Measurements from ENCODE around the gene XG. TPM values are rescaled to one million over a fixed set of nuclear protein-coding genes. Genes with fewer than 3 reads are reported as not detected.
"Not testable (repeated sequence)": the region's sequence is repeated elsewhere in the genome, so short reads cannot be mapped to it uniquely, and the experiment has no call there.

The XG gene
- total RNA-seq, 2 experiments from 2014 or later: not detected

DNA sequence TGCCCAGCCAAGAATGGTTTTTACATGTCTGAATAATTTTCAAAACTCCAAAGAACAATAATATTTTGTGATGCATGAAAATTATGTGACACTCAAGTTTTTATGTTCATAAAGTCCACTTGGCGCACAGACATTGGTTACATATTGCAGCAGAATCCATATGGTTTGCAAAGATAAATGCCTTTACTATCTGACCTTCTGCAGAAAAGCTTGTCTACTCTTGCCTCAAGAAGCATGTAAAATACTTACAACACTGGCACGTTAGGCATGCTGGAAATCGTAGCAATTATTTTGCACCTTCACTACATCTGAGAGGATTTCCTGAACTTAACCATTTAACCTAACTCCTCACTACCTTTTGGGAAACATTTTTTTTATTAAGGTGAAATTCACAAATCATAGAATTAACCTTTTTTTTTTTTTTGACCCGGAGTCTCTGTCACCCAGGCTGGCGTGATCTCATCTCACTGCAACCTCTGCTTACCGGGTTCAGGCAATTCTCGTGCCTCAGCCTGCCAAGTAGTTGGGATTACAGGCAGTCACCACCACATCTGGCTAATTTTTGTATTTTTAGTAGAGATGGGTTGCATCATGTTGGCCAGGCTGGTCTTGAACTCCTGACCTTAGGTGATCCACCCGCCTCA lies 3.5 kb upstream of the XG start:
- H3K4me1 Mint-ChIP-seq (ENCODE audit: low read depth): no peaks in the 10 kb centered on the region
- intact Hi-C loops (cut with micrococcal nuclease): no loop called here
- H3K27ac Mint-ChIP-seq: no peak overlapping the region
- H3K4me3 Mint-ChIP-seq: no peak overlapping the region
- ChIA-PET CTCF (no interaction called here), POLR2A (no interaction called here)
- no peaks in the 10 kb centered on the region for H3K27me3 Mint-ChIP-seq
- DNase-seq (no peak), ATAC-seq (no peak)
- no peaks in the 10 kb centered on the region for H3K9me3 Mint-ChIP-seq
- peaks cover under 1% of the 10 kb centered on the region for H3K36me3 Mint-ChIP-seq (ENCODE audit: low read depth)
- TF ChIP-seq, protein P1, sequence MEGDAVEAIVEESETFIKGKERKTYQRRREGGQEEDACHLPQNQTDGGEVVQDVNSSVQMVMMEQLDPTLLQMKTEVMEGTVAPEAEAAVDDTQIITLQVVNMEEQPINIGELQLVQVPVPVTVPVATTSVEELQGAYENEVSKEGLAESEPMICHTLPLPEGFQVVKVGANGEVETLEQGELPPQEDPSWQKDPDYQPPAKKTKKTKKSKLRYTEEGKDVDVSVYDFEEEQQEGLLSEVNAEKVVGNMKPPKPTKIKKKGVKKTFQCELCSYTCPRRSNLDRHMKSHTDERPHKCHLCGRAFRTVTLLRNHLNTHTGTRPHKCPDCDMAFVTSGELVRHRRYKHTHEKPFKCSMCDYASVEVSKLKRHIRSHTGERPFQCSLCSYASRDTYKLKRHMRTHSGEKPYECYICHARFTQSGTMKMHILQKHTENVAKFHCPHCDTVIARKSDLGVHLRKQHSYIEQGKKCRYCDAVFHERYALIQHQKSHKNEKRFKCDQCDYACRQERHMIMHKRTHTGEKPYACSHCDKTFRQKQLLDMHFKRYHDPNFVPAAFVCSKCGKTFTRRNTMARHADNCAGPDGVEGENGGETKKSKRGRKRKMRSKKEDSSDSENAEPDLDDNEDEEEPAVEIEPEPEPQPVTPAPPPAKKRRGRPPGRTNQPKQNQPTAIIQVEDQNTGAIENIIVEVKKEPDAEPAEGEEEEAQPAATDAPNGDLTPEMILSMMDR (IDR thresholded peaks at IDR 0.05): no peak

DNA sequence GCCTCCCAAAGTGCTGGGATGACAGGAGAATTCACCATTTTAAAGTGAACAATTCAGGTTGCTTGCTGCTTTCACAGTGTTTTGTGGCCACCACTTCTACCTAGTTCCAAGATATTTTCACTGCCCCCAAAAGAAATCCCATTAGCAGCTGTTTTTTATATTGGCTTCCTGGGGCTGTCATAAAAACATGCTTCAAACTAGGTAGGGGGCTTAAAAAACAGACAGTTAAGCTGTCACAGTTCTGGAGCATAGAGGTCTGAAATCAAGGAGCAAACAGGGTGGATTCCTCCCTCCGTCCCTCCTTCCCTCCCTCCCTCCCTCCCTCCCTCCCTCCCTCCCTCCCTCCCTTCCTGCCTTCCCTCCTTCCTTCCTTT lies 3.0 kb upstream of the XG start:
- ATAC-seq (no peak), DNase-seq (no peak)
- H3K4me1 Mint-ChIP-seq (ENCODE audit: low read depth): no peaks in the 10 kb centered on the region
- H3K9me3 Mint-ChIP-seq: no peaks in the 10 kb centered on the region
- H3K27ac Mint-ChIP-seq: no peak overlapping the region
- no peaks in the 10 kb centered on the region for H3K27me3 Mint-ChIP-seq
- H3K4me3 Mint-ChIP-seq: no peak overlapping the region
- TF ChIP-seq, protein P1 (IDR thresholded peaks at IDR 0.05): no peak
- intact Hi-C loops (cut with micrococcal nuclease): no loop called here
- no peaks in the 10 kb centered on the region for H3K36me3 Mint-ChIP-seq (ENCODE audit: low read depth)
- ChIA-PET POLR2A (no interaction called here), CTCF (no interaction called here)

DNA sequence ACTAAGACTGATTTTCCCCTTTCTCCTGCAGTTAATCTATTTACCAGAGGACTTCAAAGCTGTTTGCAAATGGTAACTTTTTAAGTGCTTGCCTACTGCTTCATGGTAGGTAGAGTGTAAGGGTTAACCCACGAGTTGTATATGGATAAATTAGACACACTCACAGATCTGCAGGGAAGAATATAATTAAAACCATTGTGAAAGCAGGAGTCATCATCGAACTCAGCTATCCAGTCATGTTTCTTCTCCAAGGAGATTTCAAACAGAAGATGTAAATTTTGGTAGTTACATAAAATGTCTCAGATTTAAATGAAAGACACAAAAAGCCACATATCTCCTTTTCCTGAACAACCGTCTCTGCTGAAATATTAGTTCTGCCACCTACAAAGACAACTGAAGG lies 549 bp upstream of the XG start:
- H3K36me3 Mint-ChIP-seq (ENCODE audit: low read depth): no peaks in the 10 kb centered on the region
- POLR2A ChIA-PET: no interaction called here
- ATAC-seq: no peak

DNA sequence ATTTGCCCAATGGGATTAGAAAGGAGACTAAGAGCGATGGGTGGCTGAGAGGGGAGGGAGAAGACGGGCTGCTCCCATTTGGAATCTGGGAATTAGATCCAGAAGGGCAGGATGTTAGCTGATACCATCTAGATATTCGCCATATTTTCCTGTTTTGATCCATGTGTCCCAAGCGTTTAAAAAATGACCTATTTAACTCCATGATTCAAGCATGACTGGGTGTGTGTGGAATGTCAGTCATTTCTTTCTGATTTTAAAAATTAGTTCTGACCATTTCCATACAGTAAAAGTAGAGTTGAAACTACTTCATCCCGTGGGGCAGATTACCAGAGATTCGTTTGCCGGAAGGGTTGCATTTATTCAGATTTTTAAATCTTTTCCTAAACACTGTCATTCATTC lies 601 bp downstream of the XG start:
- H3K36me3 Mint-ChIP-seq (ENCODE audit: low read depth); H3K4me1 Mint-ChIP-seq (ENCODE audit: low read depth); DNase-seq; ATAC-seq; POLR2A ChIA-PET; H3K4me3 Mint-ChIP-seq; H3K27me3 Mint-ChIP-seq; CTCF ChIA-PET; H3K9me3 Mint-ChIP-seq; H3K27ac Mint-ChIP-seq; intact Hi-C loops (cut with micrococcal nuclease): not testable (repeated sequence)

More for the DNA sequence above, 549 bp upstream of the XG start:
- Mint-ChIP-seq H3K4me3 (no peak overlapping the region), H3K4me1 (ENCODE audit: low read depth) (no peaks in the 10 kb centered on the region), H3K27ac (no peak overlapping the region), H3K27me3 (no peaks in the 10 kb centered on the region), H3K9me3 (no peaks in the 10 kb centered on the region)
- DNase-seq: no peak
- CTCF ChIA-PET: no interaction called here
- TF ChIP-seq, protein P1 (IDR thresholded peaks at IDR 0.05): no peak
- intact Hi-C loops (cut with micrococcal nuclease): no loop called here

DNA sequence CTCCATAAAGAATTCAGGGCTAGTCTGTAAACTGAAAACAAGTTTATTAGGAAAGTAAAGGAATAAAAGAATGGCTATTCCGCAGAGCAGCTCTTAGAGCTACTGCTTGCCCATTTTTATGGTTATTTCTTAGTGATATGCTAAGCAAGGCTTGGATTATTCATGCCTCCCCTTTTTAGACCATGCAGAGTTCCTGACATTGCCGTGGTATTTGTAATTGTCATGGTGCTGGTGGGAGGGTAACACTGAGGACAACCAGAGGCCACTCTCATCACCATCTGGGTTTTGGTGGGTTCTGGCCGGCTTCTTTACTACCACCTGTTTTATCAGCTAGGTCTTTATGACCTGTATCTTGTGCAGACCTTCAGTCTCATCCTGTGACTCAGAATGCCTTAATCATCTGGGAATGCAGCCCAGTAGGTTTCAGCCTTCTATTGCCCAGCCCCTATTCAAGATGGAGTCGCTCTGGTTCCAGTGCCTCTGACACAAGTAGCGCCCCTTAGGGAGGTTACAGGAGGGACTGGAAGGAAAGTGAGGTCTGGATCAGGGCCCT lies 3.4 kb downstream of the XG start:
- H3K4me1 Mint-ChIP-seq (ENCODE audit: low read depth); intact Hi-C loops (cut with micrococcal nuclease); CTCF ChIA-PET; H3K9me3 Mint-ChIP-seq; H3K27me3 Mint-ChIP-seq; H3K27ac Mint-ChIP-seq; POLR2A ChIA-PET; H3K36me3 Mint-ChIP-seq (ENCODE audit: low read depth); DNase-seq; ATAC-seq; H3K4me3 Mint-ChIP-seq: not testable (repeated sequence)

DNA sequence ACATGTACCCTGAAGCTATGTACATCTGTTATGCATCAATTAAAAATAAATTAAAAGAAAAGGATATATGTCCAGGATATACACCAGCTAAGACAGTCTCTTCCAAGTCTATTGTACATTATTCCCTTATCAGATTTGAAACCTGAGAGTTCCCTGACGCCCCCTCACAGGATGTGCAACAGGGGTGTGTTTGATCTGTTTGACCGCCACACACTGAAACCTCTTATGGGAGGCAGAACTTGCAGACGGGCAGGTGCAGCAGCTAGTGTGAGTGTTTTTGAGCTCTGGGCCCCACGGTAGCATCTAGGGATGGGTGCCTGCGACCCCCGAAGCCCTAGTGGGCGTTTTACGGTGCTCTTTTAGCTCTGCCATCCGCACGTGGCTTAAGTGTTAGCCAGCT lies 4.7 kb downstream of the XG start:
- Mint-ChIP-seq H3K27me3 (no peaks in the 10 kb centered on the region), H3K4me1 (ENCODE audit: low read depth) (no peaks in the 10 kb centered on the region), H3K36me3 (ENCODE audit: low read depth) (no peaks in the 10 kb centered on the region), H3K9me3 (no peaks in the 10 kb centered on the region), H3K27ac (no peak overlapping the region), H3K4me3 (no peak overlapping the region)
- ATAC-seq (no peak), DNase-seq (no peak)
- TF ChIP-seq, protein P1 (IDR thresholded peaks at IDR 0.05): no peak
- POLR2A ChIA-PET: no interaction called here
- intact Hi-C loops (cut with micrococcal nuclease): no loop called here
- CTCF ChIA-PET: no interaction called here

Data from activated CD8-positive, alpha-beta T cell treated with anti-CD3 and anti-CD28 coated beads for 36 hours (primary cell).